IMR-90 (cell line): Measurements from ENCODE around the gene C8A. TPM values are rescaled to one million over a fixed set of nuclear protein-coding genes. Genes with fewer than 3 reads are reported as not detected.

Experiments used
- ATAC-seq: fragments of 200-7000 bp; cut with Tn5 transposase; 2 replicates; pipeline ENCODE4 v1.9.1; 2020; ENCODE audit warnings: low read depth, mild to moderate bottlenecking, moderate library complexity
- BruUV-seq: library from RNA; stranded (reverse); fragments of 400-500 nt; replicated peaks from 2 replicates; lab custom pipeline; 2021; lab: Mats Ljungman, UMichigan
- CTCF ChIA-PET: fragments of 300-600 bp; formaldehyde crosslinking; extraction: SDS; loops from one replicate; lab custom pipeline; 2021; ENCODE audit warnings: antibody characterized with exemption; lab: Yijun Ruan, JAX
- POLR2A ChIA-PET: fragments of 300-600 bp; sonication (Branson Sonifier 250); formaldehyde crosslinking; loops from one replicate; lab custom pipeline; 2022; ENCODE audit warnings: antibody characterized with exemption; ENCODE audit not compliant: unreplicated experiment; lab: Charles Lee
- DNase-seq: peaks from one replicate; pipeline ENCODE4 v3.0.0; 2013
- H2AFZ ChIP-seq: replicated peaks from 2 replicates; pipeline ENCODE3; 2013; ENCODE audit warnings: low read length, mild to moderate bottlenecking; ENCODE audit not compliant: poor library complexity
- H2AK5ac ChIP-seq: 2 replicates; pipeline ENCODE4 v1.6.1; 2013; ENCODE audit warnings: low read depth, low read length, inconsistent platforms
- H2AK9ac ChIP-seq: replicated peaks from 2 replicates; pipeline ENCODE3; 2013; ENCODE audit warnings: mild to moderate bottlenecking, low read depth, low read length, moderate library complexity; ENCODE audit not compliant: poor library complexity
- H2BK120ac ChIP-seq: 2 replicates; pipeline ENCODE4 v1.6.1; 2013; ENCODE audit warnings: low read depth, low read length, inconsistent platforms
- H2BK15ac ChIP-seq: 3 replicates; pipeline ENCODE4 v1.6.1; 2013; ENCODE audit warnings: low read depth, low read length, inconsistent platforms
- H2BK20ac ChIP-seq: 2 replicates; pipeline ENCODE4 v1.6.1; 2013; ENCODE audit warnings: low read depth, mild to moderate bottlenecking, inconsistent platforms, low read length, moderate library complexity
- H2BK5ac ChIP-seq: 2 replicates; pipeline ENCODE4 v1.6.1; 2013; ENCODE audit warnings: mild to moderate bottlenecking, low read depth, low read length, inconsistent platforms; ENCODE audit not compliant: poor library complexity, severe bottlenecking
- H3K14ac ChIP-seq: replicated peaks from 2 replicates; pipeline ENCODE4 v1.6.1; 2013; ENCODE audit warnings: low read depth, low read length, inconsistent platforms
- H3K18ac ChIP-seq: 2 replicates; pipeline ENCODE4 v1.6.1; 2013; ENCODE audit warnings: low read depth, low read length, control low read depth
- H3K23ac ChIP-seq: 2 replicates; pipeline ENCODE4 v1.6.1; 2013; ENCODE audit warnings: low read depth, low read length, inconsistent platforms
- H3K27ac ChIP-seq: 2 replicates; pipeline ENCODE4 v1.5.1; 2013; ENCODE audit warnings: mild to moderate bottlenecking, control low read depth, low read length; ENCODE audit not compliant: insufficient read depth
- H3K27me3 ChIP-seq: 2 replicates; pipeline ENCODE4 v1.6.1; 2013; ENCODE audit warnings: low read length; ENCODE audit not compliant: control insufficient read depth, insufficient read depth
- H3K36me3 ChIP-seq: 2 replicates; pipeline ENCODE4 v1.6.1; 2013; ENCODE audit warnings: low read length, mixed read lengths; ENCODE audit not compliant: control insufficient read depth, insufficient read depth
- H3K4ac ChIP-seq: 2 replicates; pipeline ENCODE4 v1.6.1; 2013; ENCODE audit warnings: low read depth, low read length, inconsistent platforms
- H3K4me1 ChIP-seq: 2 replicates; pipeline ENCODE4 v1.6.1; 2013; ENCODE audit warnings: low read length, mixed read lengths; ENCODE audit not compliant: control insufficient read depth, insufficient read depth
- H3K4me2 ChIP-seq: 2 replicates; pipeline ENCODE4 v1.6.1; 2013; ENCODE audit warnings: low read depth, mild to moderate bottlenecking, control low read depth, low read length, moderate library complexity
- H3K4me3 ChIP-seq: 2 replicates; pipeline ENCODE4 v1.5.1; 2013; ENCODE audit warnings: low read depth, mild to moderate bottlenecking, control low read depth, low read length, moderate library complexity; ENCODE audit not compliant: insufficient read depth
- H3K56ac ChIP-seq: 2 replicates; pipeline ENCODE4 v1.6.1; 2013; ENCODE audit warnings: low read length, inconsistent platforms; ENCODE audit not compliant: insufficient read depth; ENCODE audit errors: extremely low read depth
- H3K79me1 ChIP-seq, 2 experiments: 2 replicates each; pipeline ENCODE4 v1.6.1; 2013; ENCODE audit warnings: low read length in 2 of 2, inconsistent platforms in 1 of 2, low read depth in 1 of 2
- H3K9ac ChIP-seq: 2 replicates; pipeline ENCODE4 v1.6.1; 2013; ENCODE audit warnings: low read depth, low read length, control low read depth
- H3K9me1 ChIP-seq: 2 replicates; pipeline ENCODE4 v1.6.1; 2013; ENCODE audit warnings: low read length, inconsistent platforms; ENCODE audit not compliant: insufficient read depth
- H3K9me3 ChIP-seq: 2 replicates; pipeline ENCODE4 v1.6.1; 2013; ENCODE audit warnings: low read length; ENCODE audit not compliant: control insufficient read depth, insufficient read depth
- H4K20me1 ChIP-seq: 2 replicates; pipeline ENCODE4 v1.6.1; 2013; ENCODE audit warnings: low read length, inconsistent platforms; ENCODE audit not compliant: insufficient read depth
- H4K5ac ChIP-seq: 2 replicates; pipeline ENCODE4 v1.6.1; 2013; ENCODE audit warnings: mild to moderate bottlenecking, low read depth, low read length, control low read depth
- H4K8ac ChIP-seq, 2 experiments: 2 replicates each; pipeline ENCODE4 v1.6.1; 2013; ENCODE audit warnings: low read depth in 2 of 2, low read length in 2 of 2, control low read depth in 1 of 2, inconsistent platforms in 1 of 2
- H4K91ac ChIP-seq: 2 replicates; pipeline ENCODE4 v1.6.1; 2013; ENCODE audit warnings: low read depth, low read length, inconsistent platforms; ENCODE audit not compliant: insufficient read depth
- CHD1 ChIP-seq: IDR thresholded peaks from 2 replicates; pipeline ENCODE4 v1.6.1; 2012; ENCODE audit warnings: low read depth, low read length, improper control_type of control experiment
- RAD21 ChIP-seq: IDR thresholded peaks from 2 replicates; pipeline ENCODE4 v1.6.1; 2012; ENCODE audit warnings: low read length, improper control_type of control experiment
- RCOR1 ChIP-seq: IDR thresholded peaks from 2 replicates; pipeline ENCODE4 v1.6.1; 2012; ENCODE audit warnings: mild to moderate bottlenecking, low read length, improper control_type of control experiment; ENCODE audit not compliant: insufficient replicate concordance
- SMC3 ChIP-seq: fragments of 150-350 bp; IDR thresholded peaks from 2 replicates; pipeline ENCODE4 v1.6.1; 2016; ENCODE audit warnings: low read depth, mild to moderate bottlenecking, antibody characterized with exemption, low read length, moderate library complexity
- WGBS, 2 experiments: methylation state at CpG; one replicate each; pipeline versions ENCODE4 v1.1.5 to v1.1.7; 2013; ENCODE audit warnings: missing lambda C conversion rate in 2 of 2; ENCODE audit not compliant: insufficient read length in 1 of 2; ENCODE audit errors: extremely low coverage in 2 of 2; 5-methylcytosine and 5-hydroxymethylcytosine counted together
- dilution Hi-C: fragments of 300-500 bp; cut with HindIII; formaldehyde crosslinking; loops from one replicate; pipeline ENCODE4 v1.14.3; 2018; ENCODE audit warnings: low sequenced_read_pairs; ENCODE audit not compliant: unreplicated experiment
- in situ Hi-C: fragments of 300-500 bp; cut with MboI; formaldehyde crosslinking; loops from 3 replicates; pipeline ENCODE4 v1.14.3; 2019; ENCODE audit warnings: low sequenced_read_pairs, inconsistent platforms, mixed read lengths
- intact Hi-C: fragments of 100-400 bp; cut with micrococcal nuclease; formaldehyde crosslinking; loops from 2 replicates; pipeline ENCODE4 v1.10.0; 2022
- polyA plus RNA-seq, 3 experiments: library from polyadenylated mRNA; depleted of rRNA; stranded (reverse); fragments of >200 nt; gene quantifications; 2 replicates each; pipeline ENCODE4 v1.2.3, GENCODE V29; 2012; ENCODE audit warnings: low replicate concordance in 1 of 3
- total RNA-seq: library from RNA; depleted of rRNA; stranded (reverse); fragments of >200 nt; gene quantifications from 2 replicates; pipeline ENCODE4 v1.2.3, GENCODE V29; 2012

Gene C8A
- total and polyA plus RNA-seq, 2 of the 4 experiments (the other 2 are of a cell fraction) = not detected

- Histone ChIP-seq H3K23ac (no peak overlapping the region), H3K56ac (no peak overlapping the region), H3K4me2 (no peak overlapping the region), H3K9me1 (no peaks in the 10 kb centered on the region), H4K5ac (no peak overlapping the region), H2AK9ac (no peak overlapping the region), H4K91ac (no peak overlapping the region), H4K20me1 (no peaks in the 10 kb centered on the region), H3K4me3 (no peak overlapping the region), H3K14ac (no peak overlapping the region), H2BK20ac (no peak overlapping the region), H4K8ac (no peak overlapping the region), H3K4ac (no peak overlapping the region), H2BK120ac (no peak overlapping the region), H3K9ac (no peak overlapping the region), H2BK5ac (no peak overlapping the region), H3K4me1 (peaks cover 5% of the 10 kb centered on the region; the same call in 1 of the 2 replicates), H3K79me1 (no peaks in the 10 kb centered on the region), H3K36me3 (no peaks in the 10 kb centered on the region), H2AFZ (no peak overlapping the region), H3K27me3 (no peaks in the 10 kb centered on the region; the same call in none of the 2 replicates), H3K9me3 (no peaks in the 10 kb centered on the region), H2BK15ac (no peak overlapping the region), H3K18ac (no peak overlapping the region), H2AK5ac (no peak overlapping the region), H3K27ac (no peak overlapping the region)
- dilution Hi-C loops (no loop called here), in situ Hi-C loops (no loop called here), intact Hi-C loops (no loop called here)
- WGBS, 2 experiments = no CpG with 5 or more reads among the region's 6 CpGs
- POLR2A ChIA-PET = no interaction called here
- BruUV-seq = no TSS peak
- DNase-seq (no peak), ATAC-seq (no peak)
- TF ChIP-seq RAD21 (no peak), CHD1 (no peak), RCOR1 (no peak), SMC3 (no peak)
- CTCF ChIA-PET = no interaction called here
These were observed 42.8 kb downstream of the C8A start for GRCh38 chr1:56897150-56898004.
